Right lobe of liver (tissue), 4 donors: ENCODE measurements around the gene HPS1.

ENCODE experiments used
- POLR2A ChIP-seq: fragments of 450-650 bp; IDR thresholded peaks from one replicate; pipeline ENCODE4 v1.6.1; 2017; ENCODE audit warnings: antibody characterized with exemption, mild to moderate bottlenecking
- TF ChIP-seq, protein P1 (sequence below), 4 donors: fragments of 200-600 bp in 3 of 4; fragments of 450-650 bp in 1 of 4; IDR thresholded peaks; one replicate each; pipeline versions ENCODE4 v1.5.1 to v1.8.0; 2016 to 2022; ENCODE audit warnings: antibody characterized with exemption in 4 of 4, mild to moderate bottlenecking in 2 of 4
- donor health status: DM: no; HTN: no; CAD: no.
- donor health status: DM: no; HTN: no; CAD: no.
- donor health status: DM: no; HTN: yes; CAD: no.

DNA sequence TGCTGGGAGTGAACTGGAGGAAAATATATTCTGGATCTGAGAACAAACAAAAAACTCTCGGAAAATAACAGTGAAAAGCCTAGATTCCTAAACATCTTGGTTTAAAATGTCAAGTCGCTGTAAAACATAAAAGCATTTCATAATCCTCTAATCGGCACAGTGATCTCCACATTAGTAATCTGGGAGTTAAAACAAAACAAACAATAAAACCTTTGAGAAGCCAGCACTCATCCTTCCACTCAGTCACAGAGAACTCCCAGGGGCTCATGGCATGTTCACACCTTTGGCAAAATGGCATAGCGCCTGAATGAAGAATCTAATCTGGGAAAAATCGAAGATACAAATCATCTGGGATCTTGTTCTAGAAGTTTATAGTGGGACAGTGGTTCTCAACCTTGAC, 24.1 kb upstream of the HPS1 start:
- TF ChIP-seq, protein P1, sequence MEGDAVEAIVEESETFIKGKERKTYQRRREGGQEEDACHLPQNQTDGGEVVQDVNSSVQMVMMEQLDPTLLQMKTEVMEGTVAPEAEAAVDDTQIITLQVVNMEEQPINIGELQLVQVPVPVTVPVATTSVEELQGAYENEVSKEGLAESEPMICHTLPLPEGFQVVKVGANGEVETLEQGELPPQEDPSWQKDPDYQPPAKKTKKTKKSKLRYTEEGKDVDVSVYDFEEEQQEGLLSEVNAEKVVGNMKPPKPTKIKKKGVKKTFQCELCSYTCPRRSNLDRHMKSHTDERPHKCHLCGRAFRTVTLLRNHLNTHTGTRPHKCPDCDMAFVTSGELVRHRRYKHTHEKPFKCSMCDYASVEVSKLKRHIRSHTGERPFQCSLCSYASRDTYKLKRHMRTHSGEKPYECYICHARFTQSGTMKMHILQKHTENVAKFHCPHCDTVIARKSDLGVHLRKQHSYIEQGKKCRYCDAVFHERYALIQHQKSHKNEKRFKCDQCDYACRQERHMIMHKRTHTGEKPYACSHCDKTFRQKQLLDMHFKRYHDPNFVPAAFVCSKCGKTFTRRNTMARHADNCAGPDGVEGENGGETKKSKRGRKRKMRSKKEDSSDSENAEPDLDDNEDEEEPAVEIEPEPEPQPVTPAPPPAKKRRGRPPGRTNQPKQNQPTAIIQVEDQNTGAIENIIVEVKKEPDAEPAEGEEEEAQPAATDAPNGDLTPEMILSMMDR (IDR thresholded peaks at IDR 0.05) = no peak
- TF ChIP-seq POLR2A = no peak
